Activated naive CD8-positive, alpha-beta T cell treated with anti-CD3 and anti-CD28 coated beads, Interleukin-2, amount 10 ng/mL, durations not matched to agents 7 days and 5 days (primary cell): ENCODE measurements around the gene TCEA3. TPM values are rescaled to one million over a fixed set of nuclear protein-coding genes. Genes with fewer than 3 reads are reported as not detected.
"Not testable (repeated sequence)": the region's sequence is repeated elsewhere in the genome, so short reads cannot be mapped to it uniquely, and the experiment has no call there.

Experiments used
- ATAC-seq: fragments of 150-1000 bp; cut with Tn5 transposase; one replicate; pipeline ENCODE4 v1.10.0; 2021; ENCODE audit warnings: low read depth, moderate library complexity
- POLR2A ChIA-PET: fragments of 350-600 bp; sonication (Branson Sonifier 250); formaldehyde crosslinking; loops from one replicate; lab custom pipeline; 2021; ENCODE audit warnings: antibody characterized with exemption; lab: Charles Lee
- DNase-seq: peaks from one replicate; pipeline ENCODE4 v3.0.0; 2021
- H3K27ac Mint-ChIP-seq: one replicate; pipeline ENCODE4 v1.8.0; 2022; ENCODE audit warnings: mild to moderate bottlenecking, mixed read lengths
- H3K27me3 Mint-ChIP-seq: one replicate; pipeline ENCODE4 v1.8.0; 2022; ENCODE audit warnings: mild to moderate bottlenecking, moderate library complexity, mixed read lengths
- H3K36me3 Mint-ChIP-seq: one replicate; pipeline ENCODE4 v1.8.0; 2021; ENCODE audit warnings: mild to moderate bottlenecking, mixed read lengths
- H3K4me1 Mint-ChIP-seq: one replicate; pipeline ENCODE4 v1.8.0; 2021; ENCODE audit warnings: mixed read lengths
- H3K4me3 Mint-ChIP-seq: one replicate; pipeline ENCODE4 v1.8.0; 2022; ENCODE audit warnings: mild to moderate bottlenecking, moderate library complexity, mixed read lengths
- H3K9me3 Mint-ChIP-seq: one replicate; pipeline ENCODE4 v1.8.0; 2021; ENCODE audit warnings: mixed read lengths
- total RNA-seq, 2 experiments: library from RNA; stranded (reverse); gene quantifications; one replicate each; pipeline ENCODE4 v1.2.3, GENCODE V29; 2021

The TCEA3 gene
- total RNA-seq, 2 experiments from 2014 or later, result 20.4 to 22.6 TPM

DNA sequence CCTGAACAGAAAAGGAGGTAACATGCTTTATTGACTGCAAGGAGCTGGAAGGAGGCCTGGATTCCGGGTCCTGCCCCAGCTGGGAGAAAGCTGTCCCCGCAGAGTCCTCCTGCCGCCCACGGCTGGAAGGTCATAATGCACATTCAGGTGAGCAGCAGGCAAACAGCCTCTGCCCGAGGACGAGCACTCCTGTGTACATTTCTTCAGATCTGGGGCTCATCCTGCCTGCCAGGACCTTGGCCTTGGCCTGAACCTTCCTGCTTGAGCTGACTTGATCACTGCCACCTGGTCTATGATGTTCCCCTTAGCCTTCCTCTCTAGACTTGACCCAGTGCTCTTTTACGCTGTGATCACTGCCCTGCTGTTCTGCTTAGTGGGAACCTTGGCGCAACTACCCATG is 37.1 kb downstream of the TCEA3 start:
- H3K9me3 Mint-ChIP-seq, result no peaks in the 10 kb centered on the region
- no peaks in the 10 kb centered on the region for H3K27me3 Mint-ChIP-seq
- peaks cover 3% of the 10 kb centered on the region for H3K4me1 Mint-ChIP-seq
- H3K27ac Mint-ChIP-seq, result no peak overlapping the region
- H3K4me3 Mint-ChIP-seq, result no peak overlapping the region
- POLR2A ChIA-PET, result no interaction called here
- no peak for ATAC-seq
- no peaks in the 10 kb centered on the region for H3K36me3 Mint-ChIP-seq
- no peak for DNase-seq

DNA sequence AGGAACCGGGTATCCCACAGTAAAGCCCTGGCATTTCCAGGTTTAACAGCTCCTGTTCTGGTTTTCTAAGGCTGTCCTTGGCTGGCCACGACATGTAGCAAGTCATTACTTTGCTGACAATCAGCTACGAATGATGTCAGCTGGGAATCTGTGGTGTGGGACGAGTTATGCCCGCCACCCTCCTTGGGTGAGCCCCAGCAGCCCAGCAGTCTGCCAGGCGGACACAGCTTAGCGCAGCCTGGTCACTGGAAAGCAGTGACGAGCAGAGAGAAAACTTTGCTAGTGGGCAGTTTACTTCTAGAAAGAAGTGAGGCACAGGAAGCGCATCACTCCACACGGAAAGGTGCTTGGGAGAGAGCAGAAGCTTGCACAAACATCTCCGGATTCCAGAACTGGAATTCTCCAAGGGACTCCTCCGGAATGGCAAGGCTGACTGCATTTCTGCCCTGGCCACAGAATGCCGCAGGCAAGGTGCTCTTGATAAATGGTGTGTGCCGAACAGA is 39.4 kb downstream of the TCEA3 start:
- POLR2A ChIA-PET, result no interaction called here

DNA sequence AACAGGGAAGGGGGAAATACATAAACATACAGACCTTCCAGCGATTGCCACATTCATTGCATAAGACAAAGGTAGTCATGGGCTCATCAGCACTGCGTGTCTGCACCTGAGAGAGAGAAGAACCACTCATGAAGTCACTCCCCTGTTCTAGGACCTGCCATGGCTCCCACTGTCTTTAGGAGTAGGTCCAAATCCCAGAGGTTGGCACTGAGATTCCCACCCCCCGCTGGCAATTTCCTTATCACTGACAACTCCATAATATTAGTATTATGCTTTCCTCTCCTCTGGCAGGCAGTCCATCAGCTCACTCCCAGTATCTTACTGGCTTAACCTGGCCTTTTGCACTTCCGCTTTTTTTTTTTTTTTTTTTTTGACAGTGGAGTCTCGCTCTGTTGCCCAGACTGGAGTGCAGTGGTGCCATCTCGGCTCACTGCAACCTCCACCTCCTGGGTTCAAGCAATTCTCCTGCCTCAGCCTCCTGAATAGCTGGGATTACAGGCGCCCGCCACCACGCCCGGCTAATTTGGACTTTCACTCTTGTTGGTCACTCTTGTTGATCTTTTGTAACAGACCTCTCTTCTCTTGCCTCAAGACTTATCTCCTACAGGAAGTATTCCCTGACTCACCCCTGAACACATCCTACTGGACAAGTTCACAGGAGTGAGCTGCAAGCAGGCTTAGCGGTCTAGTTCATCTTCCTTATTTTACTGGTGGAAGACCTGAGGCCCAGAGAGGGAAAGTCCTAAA is 40.1 kb downstream of the TCEA3 start:
- ATAC-seq (no peak), DNase-seq (no peak)
- H3K4me3 Mint-ChIP-seq, result no peak overlapping the region
- POLR2A ChIA-PET, result no interaction called here
- H3K27me3 Mint-ChIP-seq, result no peaks in the 10 kb centered on the region
- H3K4me1 Mint-ChIP-seq, result peaks cover 3% of the 10 kb centered on the region
- H3K9me3 Mint-ChIP-seq, result no peaks in the 10 kb centered on the region
- H3K36me3 Mint-ChIP-seq, result peaks cover 2% of the 10 kb centered on the region
- no peak overlapping the region for H3K27ac Mint-ChIP-seq

More for the DNA sequence above, 39.4 kb downstream of the TCEA3 start:
- H3K27me3 Mint-ChIP-seq, result no peaks in the 10 kb centered on the region
- ATAC-seq (no peak), DNase-seq (no peak)
- peaks cover 2% of the 10 kb centered on the region for H3K36me3 Mint-ChIP-seq
- no peak overlapping the region for H3K4me3 Mint-ChIP-seq
- H3K9me3 Mint-ChIP-seq, result no peaks in the 10 kb centered on the region
- no peak overlapping the region for H3K27ac Mint-ChIP-seq
- peaks cover 3% of the 10 kb centered on the region for H3K4me1 Mint-ChIP-seq

DNA sequence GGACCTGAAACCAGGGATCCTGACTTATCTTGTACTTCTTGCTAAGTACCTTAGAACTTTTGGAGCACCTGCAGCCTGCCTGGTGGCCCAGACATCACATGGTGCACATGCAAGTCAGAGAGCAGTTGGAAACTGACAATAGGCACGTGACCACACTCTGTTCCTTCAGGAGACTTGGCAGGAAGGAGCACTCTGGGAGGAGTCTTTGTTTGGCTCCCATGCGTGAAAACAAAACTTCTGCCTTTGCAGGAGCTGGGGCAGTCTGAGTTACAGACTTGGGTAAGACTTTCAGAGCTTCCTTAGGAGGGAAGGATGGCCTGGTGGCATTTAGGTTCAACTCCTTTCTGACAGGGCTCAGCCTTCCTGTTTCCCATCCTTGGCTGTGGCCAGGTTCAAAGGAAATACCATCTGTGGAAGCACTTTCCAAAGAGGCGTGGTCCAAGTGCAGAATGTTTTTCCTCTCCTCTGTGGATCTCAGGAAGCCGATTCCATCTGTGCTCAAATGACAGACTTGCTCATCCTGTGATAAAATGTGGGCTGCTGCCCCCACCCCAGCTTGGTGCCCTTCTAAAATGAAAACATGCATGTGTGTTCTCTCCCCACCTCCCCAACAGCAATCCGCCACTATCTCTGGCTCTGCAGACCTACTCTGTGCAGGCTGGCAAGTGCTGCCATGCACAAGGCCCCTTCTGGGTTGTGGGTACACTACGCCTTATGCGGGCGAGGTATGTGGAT is 40.8 kb downstream of the TCEA3 start:
- POLR2A ChIA-PET, result no interaction called here
- H3K27ac Mint-ChIP-seq, result no peak overlapping the region
- no peak for ATAC-seq

DNA sequence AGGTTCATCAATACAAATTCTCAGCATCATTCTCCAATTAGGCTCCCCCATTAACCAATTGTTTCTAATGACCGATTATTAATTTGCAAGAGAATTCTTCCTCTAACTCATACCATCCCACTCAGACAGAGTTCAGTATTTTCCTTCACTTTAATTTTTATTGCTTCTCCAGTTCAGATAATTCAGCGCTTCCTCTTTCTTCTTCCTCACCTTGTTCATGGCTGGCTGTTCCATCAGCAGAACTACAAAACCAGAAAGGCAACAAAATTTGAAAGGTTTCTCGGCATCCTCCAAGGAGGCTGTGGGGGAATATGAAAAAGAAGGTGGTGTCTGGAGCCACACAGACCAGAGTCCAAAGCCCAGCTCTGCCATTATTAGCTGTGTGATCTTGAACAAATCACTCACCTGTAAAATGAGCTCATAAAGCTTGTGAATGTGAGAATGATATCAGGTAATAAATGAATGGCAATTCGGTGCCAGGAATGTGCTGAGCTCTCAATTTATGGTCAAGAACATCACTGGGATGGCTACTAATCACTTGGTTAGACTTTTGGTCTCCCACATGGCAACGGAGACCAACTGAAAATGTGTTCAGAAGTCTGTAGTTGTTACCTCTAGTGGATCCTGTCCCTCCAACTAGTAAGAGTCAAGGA is 43.2 kb downstream of the TCEA3 start:
- ATAC-seq, result no peak
- no peaks in the 10 kb centered on the region for H3K9me3 Mint-ChIP-seq
- H3K36me3 Mint-ChIP-seq, result peaks cover 2% of the 10 kb centered on the region
- no peaks in the 10 kb centered on the region for H3K27me3 Mint-ChIP-seq
- peaks cover 3% of the 10 kb centered on the region for H3K4me1 Mint-ChIP-seq
- POLR2A ChIA-PET, result no interaction called here
- H3K27ac Mint-ChIP-seq, result no peak overlapping the region
- no peak for DNase-seq
- no peak overlapping the region for H3K4me3 Mint-ChIP-seq

More for the DNA sequence above, 40.8 kb downstream of the TCEA3 start:
- H3K9me3 Mint-ChIP-seq, result no peaks in the 10 kb centered on the region
- H3K36me3 Mint-ChIP-seq, result peaks cover 2% of the 10 kb centered on the region
- peaks cover 3% of the 10 kb centered on the region for H3K4me1 Mint-ChIP-seq
- no peak for DNase-seq
- no peak overlapping the region for H3K4me3 Mint-ChIP-seq
- no peaks in the 10 kb centered on the region for H3K27me3 Mint-ChIP-seq

DNA sequence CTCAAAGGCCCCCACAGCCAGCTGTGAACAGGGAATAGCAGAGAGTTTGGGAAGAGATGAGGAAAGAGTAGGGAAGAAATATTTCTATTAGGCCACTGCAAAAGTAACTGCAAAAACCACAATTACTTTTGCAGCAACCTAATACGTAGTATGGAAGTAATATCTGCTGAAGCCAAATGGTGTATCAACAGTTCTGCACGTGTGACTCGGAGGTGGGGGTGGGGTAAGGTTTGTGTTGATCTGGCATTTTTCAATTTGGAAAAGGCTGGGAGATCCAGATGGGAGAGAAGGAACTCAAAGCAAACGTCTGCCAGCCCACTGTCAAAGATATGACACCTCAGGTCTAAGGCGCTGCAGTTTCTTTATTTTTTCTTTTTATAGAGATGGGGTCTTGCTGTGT is 43.8 kb downstream of the TCEA3 start:
- DNase-seq, result no peak
- Mint-ChIP-seq H3K9me3 (no peaks in the 10 kb centered on the region), H3K36me3 (peaks cover 2% of the 10 kb centered on the region), H3K4me3 (no peak overlapping the region), H3K4me1 (peaks cover 3% of the 10 kb centered on the region), H3K27me3 (no peaks in the 10 kb centered on the region), H3K27ac (no peak overlapping the region)
- POLR2A ChIA-PET, result no interaction called here
- ATAC-seq, result no peak

DNA sequence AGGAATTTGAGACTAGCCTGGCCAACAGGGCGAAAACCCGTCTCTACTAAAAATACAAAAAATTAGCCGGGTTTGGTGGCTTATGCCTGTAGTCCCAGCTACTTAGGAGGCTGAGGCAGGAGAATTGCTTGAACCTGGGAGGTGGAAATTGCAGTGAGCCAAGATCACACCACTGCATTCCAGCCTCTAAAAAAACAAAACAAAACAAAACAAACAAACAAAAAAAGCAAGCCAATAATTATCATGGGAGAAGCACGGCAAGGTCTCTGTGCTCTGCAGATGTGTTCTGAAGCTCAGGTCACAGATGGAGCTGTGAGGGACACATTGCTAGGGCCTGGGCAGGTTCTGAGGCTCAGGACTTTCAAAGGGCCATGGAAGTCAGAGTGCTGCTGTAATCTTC is 44.3 kb downstream of the TCEA3 start:
- not testable (repeated sequence) for H3K4me1 Mint-ChIP-seq, H3K36me3 Mint-ChIP-seq, H3K27ac Mint-ChIP-seq

DNA sequence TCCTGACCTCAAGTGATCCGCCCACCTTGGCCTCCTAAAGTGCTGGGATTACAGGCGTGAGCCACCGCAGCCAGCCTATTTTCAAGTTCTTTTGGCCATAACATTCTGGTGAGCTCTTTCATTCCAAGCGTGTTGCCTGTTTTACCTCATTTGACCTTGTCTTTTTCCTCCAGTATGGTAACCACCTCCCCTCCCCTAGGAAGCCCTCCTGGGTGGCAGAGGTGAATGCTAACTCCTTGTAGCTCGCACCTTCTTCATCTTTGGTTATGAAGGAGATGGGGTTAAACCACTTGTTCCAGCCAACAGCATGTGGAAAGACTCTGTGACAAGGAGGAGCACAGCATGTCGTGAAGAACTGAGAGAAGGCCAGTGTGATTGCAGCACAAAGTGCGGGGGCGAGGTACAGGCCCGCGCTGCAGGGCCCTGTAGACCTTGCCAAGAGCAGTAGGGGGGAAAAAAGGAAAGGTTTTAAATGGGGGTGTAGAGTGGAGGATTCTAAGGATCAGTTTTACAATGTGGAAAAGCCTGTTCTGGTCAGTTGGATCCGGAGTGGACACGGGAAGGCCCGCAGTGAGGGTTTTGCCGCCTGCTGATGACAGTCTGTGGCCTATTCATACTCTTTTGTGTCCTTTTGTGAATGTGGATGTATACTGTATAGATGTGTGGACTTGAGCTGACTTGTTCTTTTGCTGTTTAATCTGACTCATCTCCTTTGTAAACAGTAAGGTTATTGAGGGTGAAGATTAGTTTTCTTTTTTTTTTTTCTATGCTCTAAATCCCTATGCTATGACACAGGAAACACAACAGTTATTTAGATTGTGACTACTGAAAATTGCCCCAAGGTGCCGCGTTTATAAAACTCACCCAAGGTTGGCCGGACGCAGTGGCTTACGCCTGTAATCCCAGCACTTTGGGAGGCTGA is 47.4 kb downstream of the TCEA3 start:
- POLR2A ChIA-PET, result interaction anchor here (0.6 to 1.0 kb wide), 4 partner anchors 9 to 1086 kb away, joined by 3 to 5 read pairs (median 3); partner anchors contain the start of gene HNRNPR
- peaks cover 1% of the 10 kb centered on the region for H3K9me3 Mint-ChIP-seq
- no peak overlapping the region for H3K4me3 Mint-ChIP-seq
- DNase-seq (no peak), ATAC-seq (no peak)
- H3K27me3 Mint-ChIP-seq, result no peaks in the 10 kb centered on the region
- H3K36me3 Mint-ChIP-seq, result peaks cover 2% of the 10 kb centered on the region
- H3K4me1 Mint-ChIP-seq, result no peaks in the 10 kb centered on the region
- H3K27ac Mint-ChIP-seq, result no peak overlapping the region

More for the DNA sequence above, 44.3 kb downstream of the TCEA3 start:
- H3K27me3 Mint-ChIP-seq, H3K4me3 Mint-ChIP-seq, H3K9me3 Mint-ChIP-seq, POLR2A ChIA-PET, DNase-seq, ATAC-seq: not testable (repeated sequence)

DNA sequence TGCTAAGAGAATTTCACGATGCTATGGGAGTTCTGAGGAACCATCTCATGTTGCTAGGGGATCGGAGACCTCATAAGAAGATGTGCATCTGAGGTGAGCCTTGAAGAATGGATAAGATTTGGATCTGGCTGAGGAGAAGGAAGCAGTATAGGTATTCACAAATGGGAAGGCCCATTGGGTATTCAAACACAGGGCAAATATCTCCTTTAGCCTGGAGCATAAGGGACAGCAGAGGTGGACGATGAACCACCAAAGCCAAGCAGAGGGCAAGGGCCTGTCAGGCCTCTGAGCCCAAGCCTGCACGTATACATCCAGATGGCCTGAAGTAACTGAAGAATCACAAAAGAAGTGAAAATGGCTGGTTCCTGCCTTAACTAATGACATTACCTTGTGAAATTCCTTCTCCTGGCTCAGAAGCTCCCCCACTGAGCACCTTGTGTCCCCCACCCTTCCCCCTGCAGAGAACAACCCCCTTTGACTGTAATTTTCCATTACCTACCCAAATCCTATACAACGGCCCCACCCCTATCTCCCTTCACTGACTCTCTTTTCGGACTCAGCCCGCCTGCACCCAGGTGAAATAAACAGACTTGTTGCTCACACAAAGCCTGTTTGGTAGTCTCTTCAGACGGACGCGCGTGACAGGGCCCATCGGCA is 50.3 kb downstream of the TCEA3 start:
- H3K9me3 Mint-ChIP-seq, H3K27ac Mint-ChIP-seq: not testable (repeated sequence)

DNA sequence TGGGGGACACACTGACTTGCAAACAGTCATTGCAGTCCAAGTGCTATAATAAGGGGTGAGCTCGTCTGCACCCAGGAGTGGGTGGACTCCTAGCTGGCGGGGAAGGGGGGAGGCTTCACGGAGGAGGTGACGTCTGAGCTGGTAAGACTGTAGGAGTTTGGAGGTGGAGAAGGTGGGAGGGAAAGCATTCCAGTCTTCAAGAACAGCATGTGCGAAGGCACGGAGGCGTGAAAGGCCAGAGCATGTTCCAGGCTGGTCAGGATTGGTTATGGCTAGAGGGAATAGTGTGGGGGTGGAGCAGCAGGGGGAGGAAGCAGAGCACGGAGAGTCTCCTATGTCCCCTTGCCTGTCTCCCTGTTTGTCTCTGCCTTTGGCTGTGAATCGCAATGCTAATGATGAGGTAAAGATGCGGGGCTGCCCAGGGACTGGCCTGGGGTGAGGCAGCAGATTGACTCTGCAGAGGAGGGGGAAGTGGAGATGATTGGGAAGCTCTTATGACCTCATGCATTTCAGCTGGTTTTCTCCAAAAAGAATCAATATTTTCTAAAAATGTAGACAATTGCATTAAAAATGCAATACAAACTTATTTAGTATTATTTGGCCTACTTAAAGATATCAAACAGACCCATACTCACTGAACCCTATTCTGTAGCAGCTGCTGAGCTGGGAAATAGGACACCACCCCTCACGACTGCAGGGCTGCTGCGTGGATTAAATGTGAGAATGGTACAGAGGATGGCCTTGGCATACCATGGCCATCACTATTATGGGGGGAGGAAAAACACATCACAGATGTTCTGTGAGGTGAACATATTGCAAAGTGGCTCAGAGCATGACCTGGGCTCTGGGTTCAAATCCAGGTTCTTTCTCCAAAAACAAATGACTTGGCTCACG is 52.3 kb downstream of the TCEA3 start:
- no peaks in the 10 kb centered on the region for H3K27me3 Mint-ChIP-seq
- no peak overlapping the region for H3K4me3 Mint-ChIP-seq
- H3K9me3 Mint-ChIP-seq, result peaks cover 1% of the 10 kb centered on the region
- peaks cover 6% of the 10 kb centered on the region for H3K36me3 Mint-ChIP-seq
- no peak overlapping the region for H3K27ac Mint-ChIP-seq
- POLR2A ChIA-PET, result no interaction called here
- peaks cover 14% of the 10 kb centered on the region for H3K4me1 Mint-ChIP-seq
- no peak for ATAC-seq
- DNase-seq, result no peak

More for the DNA sequence above, 50.3 kb downstream of the TCEA3 start:
- not testable (repeated sequence) for H3K36me3 Mint-ChIP-seq, H3K27me3 Mint-ChIP-seq, DNase-seq, H3K4me1 Mint-ChIP-seq, ATAC-seq, H3K4me3 Mint-ChIP-seq
- POLR2A ChIA-PET, result interaction anchor here (0.7 kb wide), 1 partner anchor 18 kb away, joined by 3 read pairs; no protein-coding TSS in a partner anchor

DNA sequence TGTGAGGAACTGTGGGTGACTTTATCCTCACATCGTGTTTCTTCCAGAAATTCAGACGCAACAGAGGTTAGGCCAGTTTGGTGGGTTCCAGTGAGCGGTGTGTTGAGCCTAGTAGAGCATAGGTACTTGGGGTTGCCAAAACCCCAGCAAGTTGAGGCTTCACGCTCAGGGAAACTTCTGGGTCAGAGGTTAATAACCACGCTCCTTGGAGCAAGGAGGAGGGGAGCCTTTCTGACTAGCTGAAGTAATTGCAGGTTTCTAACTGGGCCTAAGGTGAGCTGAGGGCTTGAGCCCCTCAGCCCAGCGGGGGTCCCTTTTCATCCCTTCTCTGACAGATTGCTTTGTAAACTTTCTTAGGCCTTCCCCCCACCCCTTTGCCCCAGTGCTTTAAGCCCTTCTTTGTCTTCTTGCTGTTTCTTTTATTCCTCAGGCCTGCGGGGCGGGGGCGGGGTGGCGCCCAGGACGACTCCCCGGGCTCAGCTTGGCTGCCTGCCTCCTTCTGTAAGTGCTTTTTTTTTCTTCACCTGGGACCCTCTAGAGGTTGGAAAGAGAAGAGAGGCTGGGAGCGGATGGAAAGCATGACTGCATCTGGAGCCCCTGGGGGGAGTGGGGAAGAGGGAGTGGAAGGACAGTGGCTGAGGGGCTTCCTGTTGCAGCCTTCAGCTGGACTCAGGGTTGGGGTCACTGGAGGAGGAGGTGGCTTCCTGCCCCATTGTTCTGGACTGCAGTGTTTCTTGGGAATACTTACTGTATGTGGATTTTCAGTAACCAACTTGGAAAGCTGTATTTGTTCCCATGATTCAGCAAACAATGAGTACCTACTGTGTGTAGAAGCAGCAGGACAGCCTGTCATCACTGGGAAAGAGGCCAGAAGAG is 53.6 kb downstream of the TCEA3 start:
- ATAC-seq (no peak), DNase-seq (no peak)
- Mint-ChIP-seq H3K36me3 (peaks cover 17% of the 10 kb centered on the region), H3K4me3 (peak overlapping the region; percentile 97), H3K4me1 (peaks cover 23% of the 10 kb centered on the region), H3K27me3 (no peaks in the 10 kb centered on the region), H3K27ac (no peak overlapping the region), H3K9me3 (peaks cover 2% of the 10 kb centered on the region)
- POLR2A ChIA-PET, result interaction anchor here (6.2 kb wide), 1 partner anchor 26 kb away, joined by 97 read pairs; the partner anchor contains the start of gene HNRNPR
